T-helper 2 cell treated with Interferon-gamma antibody and Interleukin-4, amounts not matched to agents 5 μg/mL and 100 μg/mL, for 36 hours (primary cell): ENCODE measurements around the gene UNC93A.
"Not testable (repeated sequence)": the region's sequence is repeated elsewhere in the genome, so short reads cannot be mapped to it uniquely, and the experiment has no call there.

ENCODE experiments used
- DNase-seq: peaks from one replicate; pipeline ENCODE4 v3.0.0; 2021; ENCODE audit warnings: low spot score
- H3K27ac Mint-ChIP-seq: one replicate; pipeline ENCODE4 v1.8.0; 2021; ENCODE audit warnings: mild to moderate bottlenecking, mixed read lengths
- H3K27me3 Mint-ChIP-seq: one replicate; pipeline ENCODE4 v1.8.0; 2021; ENCODE audit warnings: low read depth, mixed read lengths
- H3K36me3 Mint-ChIP-seq: one replicate; pipeline ENCODE4 v1.8.0; 2021; ENCODE audit warnings: low read depth, mixed read lengths
- H3K4me1 Mint-ChIP-seq: one replicate; pipeline ENCODE4 v1.8.0; 2021; ENCODE audit warnings: low read depth, mixed read lengths
- H3K4me3 Mint-ChIP-seq: one replicate; pipeline ENCODE4 v1.8.0; 2022; ENCODE audit warnings: mild to moderate bottlenecking, moderate library complexity, mixed read lengths
- H3K9me3 Mint-ChIP-seq: one replicate; pipeline ENCODE4 v1.8.0; 2021; ENCODE audit warnings: mixed read lengths

UNC93A gene

DNA sequence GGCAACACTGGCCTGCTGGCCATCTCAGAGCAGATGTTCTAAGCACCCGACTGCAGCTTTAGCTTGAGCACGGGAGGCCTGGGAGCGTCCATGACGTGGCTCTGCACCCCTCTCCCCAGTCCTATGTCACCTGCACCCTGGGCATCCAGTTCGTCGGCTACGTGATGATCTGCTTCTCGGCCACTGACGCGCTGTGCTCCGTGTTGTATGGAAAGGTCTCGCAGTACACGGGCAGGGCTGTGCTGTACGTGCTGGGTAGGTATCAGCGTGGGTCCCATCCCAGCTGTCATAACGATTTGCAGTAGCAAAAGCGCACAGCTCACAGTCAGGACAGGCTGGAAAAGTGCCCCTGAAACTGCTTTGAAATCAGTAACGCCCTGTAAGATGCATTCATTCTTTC lies 14.7 kb downstream of the UNC93A start:
- Mint-ChIP-seq H3K27ac (no peak overlapping the region), H3K36me3 (no peaks in the 10 kb centered on the region), H3K27me3 (no peaks in the 10 kb centered on the region), H3K4me1 (no peaks in the 10 kb centered on the region), H3K4me3 (no peak overlapping the region), H3K9me3 (no peaks in the 10 kb centered on the region)
- no peak for DNase-seq

DNA sequence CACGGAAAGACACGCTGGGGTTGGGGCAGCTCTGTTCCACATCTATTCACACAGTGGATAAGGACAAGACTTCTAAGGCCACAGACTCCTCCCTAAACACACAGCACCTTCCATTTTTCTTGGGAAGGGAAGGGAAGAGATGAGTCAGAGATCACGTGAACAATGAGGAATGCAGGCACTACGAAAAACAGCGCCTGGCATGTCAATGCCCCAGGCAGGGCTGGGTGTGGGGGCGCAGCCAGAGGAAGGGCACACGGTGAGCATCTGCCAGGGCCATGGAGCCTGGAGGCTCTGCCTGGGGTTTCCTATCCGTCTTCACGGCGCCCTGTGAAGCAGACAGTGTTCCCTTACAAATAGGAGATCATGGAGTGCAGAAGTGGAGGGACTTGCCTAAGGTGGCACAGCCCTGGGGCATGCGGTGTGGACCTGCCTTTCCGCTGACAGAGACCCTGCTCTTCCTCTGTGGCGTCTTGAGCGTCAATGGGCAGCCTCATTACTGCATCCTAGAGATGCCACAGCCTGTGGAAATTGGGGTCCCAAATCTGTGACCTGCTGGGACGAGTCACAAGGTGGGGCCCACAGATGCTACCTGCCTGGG lies 15.4 kb downstream of the UNC93A start:
- no peaks in the 10 kb centered on the region for H3K27me3 Mint-ChIP-seq
- H3K4me1 Mint-ChIP-seq, result no peaks in the 10 kb centered on the region
- H3K36me3 Mint-ChIP-seq, result no peaks in the 10 kb centered on the region
- no peak for DNase-seq
- H3K27ac Mint-ChIP-seq, result no peak overlapping the region
- H3K4me3 Mint-ChIP-seq, result no peak overlapping the region
- H3K9me3 Mint-ChIP-seq, result no peaks in the 10 kb centered on the region

DNA sequence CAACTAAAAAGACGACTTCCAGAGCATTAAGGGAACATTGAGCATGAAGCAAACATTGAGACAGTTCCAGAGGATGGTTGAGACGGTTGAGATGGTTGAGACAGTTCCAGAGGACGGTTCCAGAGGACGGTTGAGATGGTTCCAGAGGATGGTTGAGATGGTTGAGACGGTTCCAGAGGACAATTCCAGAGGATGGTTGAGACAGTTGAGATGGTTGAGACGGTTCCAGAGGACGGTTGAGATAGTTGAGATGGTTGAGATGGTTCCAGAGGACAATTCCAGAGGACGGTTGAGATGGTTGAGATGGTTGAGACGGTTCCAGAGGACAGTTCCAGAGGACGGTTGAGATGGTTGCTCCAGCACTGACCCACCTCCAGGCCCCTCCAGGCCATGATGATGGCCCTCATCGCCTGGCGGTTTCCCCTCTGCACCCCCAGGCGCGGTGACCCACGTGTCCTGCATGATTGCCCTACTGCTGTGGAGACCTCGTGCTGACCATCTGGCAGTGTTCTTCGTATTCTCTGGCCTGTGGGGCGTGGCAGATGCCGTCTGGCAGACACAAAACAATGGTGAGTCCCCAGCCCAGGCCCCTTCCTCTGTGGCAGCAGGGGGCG lies 16.3 kb downstream of the UNC93A start:
- Mint-ChIP-seq H3K27ac (no peak overlapping the region), H3K9me3 (no peaks in the 10 kb centered on the region), H3K4me1 (no peaks in the 10 kb centered on the region), H3K27me3 (no peaks in the 10 kb centered on the region), H3K36me3 (no peaks in the 10 kb centered on the region), H3K4me3 (no peak overlapping the region)
- DNase-seq, result no peak

DNA sequence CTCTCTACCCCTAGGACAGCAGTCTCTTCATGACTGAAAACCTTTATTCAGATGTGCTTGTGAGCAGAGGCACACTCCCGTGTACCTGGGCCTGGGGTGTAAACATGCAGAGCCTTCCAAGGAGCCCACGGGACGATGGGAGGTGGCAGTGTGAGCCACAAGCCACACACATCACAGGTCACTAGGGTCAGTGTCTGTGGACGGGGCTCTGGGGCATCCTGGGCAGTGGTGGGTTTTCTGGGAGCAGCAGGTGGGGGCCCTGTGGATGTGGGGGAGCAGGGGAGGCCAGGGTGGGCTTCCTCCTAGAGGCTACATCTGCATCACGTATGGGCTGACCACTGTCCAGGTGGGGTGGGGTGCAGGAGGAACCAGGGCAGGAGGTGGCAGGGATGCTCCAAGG lies 17.1 kb downstream of the UNC93A start:
- Mint-ChIP-seq H3K9me3 (no peaks in the 10 kb centered on the region), H3K27me3 (no peaks in the 10 kb centered on the region), H3K4me1 (no peaks in the 10 kb centered on the region), H3K4me3 (no peak overlapping the region), H3K36me3 (no peaks in the 10 kb centered on the region), H3K27ac (no peak overlapping the region)
- no peak for DNase-seq

DNA sequence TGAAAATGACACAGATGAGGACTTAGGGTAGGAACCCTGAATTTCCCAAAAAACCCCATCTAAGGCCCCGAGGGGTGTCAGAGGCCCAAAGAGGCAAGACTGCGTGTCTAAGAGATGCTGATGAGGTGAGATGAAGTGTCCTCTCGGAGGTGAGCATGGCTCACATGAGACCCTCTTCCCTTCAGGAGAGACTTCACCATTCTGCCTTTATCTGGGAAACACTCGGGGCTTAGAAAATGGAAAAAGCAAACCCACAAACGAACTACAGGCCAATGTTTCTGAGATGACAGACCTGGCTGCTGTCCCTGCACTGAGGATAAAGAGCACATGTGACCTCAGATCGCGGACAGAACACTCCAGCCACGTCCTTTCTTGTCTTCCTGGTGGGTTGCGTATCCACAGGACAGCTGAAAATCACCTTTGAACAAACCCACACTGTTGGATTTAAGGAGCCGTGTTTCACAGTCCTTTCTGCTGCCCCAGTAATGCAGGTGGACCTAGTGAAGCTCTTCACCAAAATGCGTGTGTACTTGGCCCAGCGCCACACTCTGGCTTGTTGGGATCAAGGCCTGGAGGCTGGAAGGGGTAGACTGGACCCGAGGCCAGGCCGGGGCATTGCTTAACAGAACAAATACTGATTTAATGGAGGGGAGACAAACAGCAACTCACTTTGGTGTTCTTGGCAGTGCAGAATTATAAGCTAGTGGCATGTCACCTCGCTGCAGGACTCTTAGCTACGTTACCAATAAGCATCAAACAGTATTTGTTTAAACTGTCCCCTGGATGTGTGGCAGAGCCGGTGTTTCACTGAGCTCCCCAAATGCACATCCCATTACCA lies 18.5 kb downstream of the UNC93A start:
- not testable (repeated sequence) for H3K4me3 Mint-ChIP-seq, DNase-seq, H3K9me3 Mint-ChIP-seq, H3K36me3 Mint-ChIP-seq, H3K27me3 Mint-ChIP-seq, H3K4me1 Mint-ChIP-seq, H3K27ac Mint-ChIP-seq

DNA sequence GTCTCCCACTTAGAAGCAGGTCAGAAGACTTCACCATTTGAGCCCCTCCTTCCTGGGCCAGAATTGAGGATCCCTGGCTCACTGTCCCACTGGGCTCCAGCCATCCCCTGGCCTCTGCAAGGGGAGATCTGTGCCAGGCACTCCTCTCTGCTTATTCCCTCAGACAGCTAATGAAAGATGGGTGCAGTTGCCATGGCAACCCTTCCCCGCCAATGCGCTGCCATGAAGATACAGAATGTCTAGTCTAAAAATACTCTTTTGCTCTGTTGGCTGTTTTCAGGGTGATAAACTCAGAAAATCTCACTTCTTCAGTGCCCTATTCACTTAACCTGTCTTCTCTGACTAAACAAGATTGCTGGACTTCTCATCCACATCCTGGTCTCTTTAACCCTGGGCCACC lies 20.2 kb downstream of the UNC93A start:
- Mint-ChIP-seq H3K27ac (no peak overlapping the region), H3K4me1 (no peaks in the 10 kb centered on the region), H3K9me3 (no peaks in the 10 kb centered on the region), H3K4me3 (no peak overlapping the region), H3K27me3 (peaks cover 8% of the 10 kb centered on the region), H3K36me3 (no peaks in the 10 kb centered on the region)
- no peak for DNase-seq

DNA sequence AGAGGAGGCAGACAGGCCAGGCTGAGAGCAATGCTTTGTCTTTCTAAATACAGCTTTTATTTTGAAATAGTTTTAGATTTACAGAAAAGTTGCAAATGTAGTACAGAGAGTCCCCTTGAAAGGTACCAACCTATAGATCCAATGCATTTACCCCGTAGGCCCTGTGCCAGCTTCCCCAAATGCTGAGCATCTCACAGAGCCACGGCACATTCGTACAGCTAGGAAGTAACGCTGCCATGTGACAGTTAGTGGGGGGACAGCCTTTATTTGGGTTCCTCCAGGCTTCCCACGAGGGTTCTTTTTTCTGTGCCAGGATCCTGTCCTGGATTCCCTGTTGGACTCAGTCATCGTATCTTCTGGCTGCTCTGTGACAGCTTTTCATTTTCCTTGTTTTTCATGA lies 20.6 kb downstream of the UNC93A start:
- H3K27ac Mint-ChIP-seq, result not testable (repeated sequence)

DNA sequence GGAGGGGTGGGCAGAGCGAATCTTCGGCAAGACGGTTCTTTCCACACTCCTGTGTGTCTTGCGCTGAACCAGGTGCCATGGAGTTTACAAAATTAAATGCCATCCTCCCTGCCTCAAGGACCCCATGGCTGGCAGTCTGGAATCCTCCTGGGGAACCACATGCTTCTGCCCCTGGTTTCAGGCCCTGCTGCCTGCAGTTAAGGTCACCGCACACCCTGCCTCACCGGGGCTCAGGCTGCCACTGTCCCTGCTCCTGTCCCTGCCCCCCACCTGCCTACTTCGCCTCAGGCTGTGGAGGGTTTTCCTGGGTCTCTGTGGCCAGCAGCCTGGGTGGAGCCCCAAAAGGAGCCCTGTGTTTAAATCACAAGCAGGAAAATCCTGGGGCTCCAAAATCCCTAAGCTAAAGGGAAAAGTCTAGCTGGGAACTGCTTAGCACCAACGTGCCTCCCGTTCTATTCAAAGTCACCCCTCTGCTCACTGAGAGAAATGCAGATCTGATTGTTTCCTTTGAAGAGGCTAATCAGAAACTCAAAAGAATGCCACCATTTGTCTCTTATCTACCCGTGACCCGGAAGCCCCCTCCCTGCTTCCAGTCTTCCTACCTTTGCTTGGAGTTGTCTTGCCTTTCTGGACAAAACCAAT lies 23.2 kb downstream of the UNC93A start:
- Mint-ChIP-seq H3K4me3 (no peak overlapping the region), H3K4me1 (no peaks in the 10 kb centered on the region), H3K27ac (no peak overlapping the region), H3K9me3 (no peaks in the 10 kb centered on the region), H3K27me3 (peaks cover 14% of the 10 kb centered on the region), H3K36me3 (no peaks in the 10 kb centered on the region)
- no peak for DNase-seq

More for the DNA sequence above, 20.6 kb downstream of the UNC93A start:
- not testable (repeated sequence) for H3K36me3 Mint-ChIP-seq, H3K4me1 Mint-ChIP-seq, H3K9me3 Mint-ChIP-seq, H3K4me3 Mint-ChIP-seq, H3K27me3 Mint-ChIP-seq, DNase-seq

DNA sequence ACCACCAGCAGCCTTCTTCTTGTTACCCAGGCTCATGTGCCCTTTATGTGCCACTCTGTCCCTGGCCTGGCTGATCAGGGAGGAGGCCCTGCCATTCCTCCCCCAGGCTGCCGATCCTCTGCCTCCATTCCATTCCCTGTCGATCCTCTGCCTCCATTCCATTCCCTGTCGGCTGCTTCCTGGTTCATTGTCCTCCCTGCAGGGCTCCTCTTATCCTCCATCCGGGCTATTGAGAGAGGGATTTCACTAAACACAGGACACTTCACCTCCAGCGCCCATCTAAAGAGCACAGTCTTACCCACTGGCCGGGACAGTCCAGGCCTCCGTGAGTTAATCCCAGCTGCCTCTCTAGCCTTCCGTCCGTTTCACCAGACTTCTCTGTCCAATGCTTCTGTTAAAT lies 26.1 kb downstream of the UNC93A start:
- DNase-seq, result no peak
- Mint-ChIP-seq H3K36me3 (no peaks in the 10 kb centered on the region), H3K9me3 (no peaks in the 10 kb centered on the region), H3K4me1 (no peaks in the 10 kb centered on the region), H3K27ac (no peak overlapping the region), H3K27me3 (peaks cover 14% of the 10 kb centered on the region), H3K4me3 (no peak overlapping the region)

DNA sequence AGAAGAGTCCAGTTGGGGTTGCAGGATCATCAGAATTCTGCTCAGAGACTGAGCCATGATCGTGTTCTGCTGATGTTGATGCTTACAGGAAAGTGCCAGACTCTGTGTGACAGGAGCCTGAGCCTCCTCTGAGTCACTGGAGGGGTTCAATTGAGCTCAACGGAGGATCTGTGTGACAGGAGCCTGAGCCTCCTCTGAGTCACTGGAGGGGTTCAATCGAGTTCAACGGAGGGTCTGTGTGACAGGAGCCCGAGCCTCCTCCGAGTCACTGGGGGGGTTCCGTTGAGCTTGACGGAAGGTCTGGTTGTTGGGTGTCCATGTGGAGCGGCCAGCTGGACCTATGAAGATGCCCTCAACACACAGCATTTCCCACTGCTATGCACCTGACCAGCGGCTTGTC lies 27.2 kb downstream of the UNC93A start:
- H3K4me3 Mint-ChIP-seq, DNase-seq, H3K27ac Mint-ChIP-seq, H3K36me3 Mint-ChIP-seq, H3K9me3 Mint-ChIP-seq, H3K4me1 Mint-ChIP-seq: not testable (repeated sequence)
- H3K27me3 Mint-ChIP-seq, result peaks cover 14% of the 10 kb centered on the region

DNA sequence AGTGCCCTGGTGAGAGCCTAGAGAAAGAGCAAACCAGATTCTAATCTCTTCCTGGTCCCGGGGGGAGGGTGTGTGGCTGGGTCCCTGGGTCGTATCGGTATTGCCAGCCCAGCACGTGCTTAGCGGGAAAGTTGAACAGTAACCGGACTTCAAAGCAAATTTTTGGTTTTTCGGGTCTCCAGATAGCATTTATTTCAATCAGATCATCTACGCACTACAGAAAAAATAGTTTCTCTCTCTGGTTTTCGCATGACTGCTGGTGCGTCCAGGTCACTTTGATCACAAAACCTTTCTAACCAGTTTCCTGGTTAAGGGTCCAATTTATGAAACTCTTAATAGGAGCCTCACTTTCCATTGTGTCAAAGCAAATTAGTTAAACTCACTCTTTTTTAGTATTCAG lies 27.7 kb downstream of the UNC93A start:
- H3K36me3 Mint-ChIP-seq, H3K4me3 Mint-ChIP-seq, H3K27ac Mint-ChIP-seq, DNase-seq, H3K9me3 Mint-ChIP-seq, H3K4me1 Mint-ChIP-seq: not testable (repeated sequence)
- H3K27me3 Mint-ChIP-seq, result peaks cover 10% of the 10 kb centered on the region

DNA sequence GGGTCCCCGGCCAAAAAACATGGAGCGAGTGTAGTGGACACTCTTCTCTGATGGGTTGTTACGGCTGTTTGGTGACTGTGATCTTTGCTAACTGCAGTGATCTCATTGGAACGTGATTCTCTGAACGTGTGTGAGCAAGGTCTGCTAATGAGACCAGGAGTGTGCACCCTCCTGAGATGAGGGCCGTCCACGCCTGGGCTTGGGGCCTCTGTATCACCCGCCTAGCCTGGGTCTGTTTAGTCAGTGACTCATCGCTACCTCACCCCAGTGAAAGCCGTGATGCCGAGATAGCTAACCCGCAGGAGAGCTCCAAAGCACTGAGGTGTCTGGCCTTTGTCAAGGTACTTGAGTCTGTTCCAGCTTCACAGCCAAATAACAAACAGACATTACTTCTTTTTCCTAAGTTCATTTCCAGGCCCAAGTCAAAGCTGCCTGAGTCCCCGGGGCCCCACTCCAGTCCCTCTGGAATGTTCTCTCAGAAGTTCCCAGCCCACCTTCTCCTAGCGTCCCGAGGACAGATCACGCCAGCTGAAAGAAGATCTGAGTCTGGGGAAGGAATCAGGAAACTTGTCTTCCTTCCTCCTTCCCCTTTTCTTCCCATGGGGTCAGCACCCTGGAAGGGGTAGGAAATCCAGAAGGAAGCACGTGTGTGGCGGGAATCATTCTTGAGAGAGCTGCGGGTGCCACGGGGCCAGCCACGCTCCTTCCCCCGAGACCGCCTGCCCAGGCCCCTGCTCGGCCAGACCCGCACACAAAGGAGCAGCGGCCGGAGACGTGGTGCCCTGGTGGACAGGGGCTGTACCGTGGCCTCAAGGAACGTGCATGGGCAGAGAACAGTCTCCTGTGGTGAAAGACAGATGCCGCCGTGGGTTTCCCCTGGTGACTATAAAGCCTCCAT lies 29.0 kb downstream of the UNC93A start:
- H3K27me3 Mint-ChIP-seq, DNase-seq, H3K9me3 Mint-ChIP-seq, H3K4me3 Mint-ChIP-seq, H3K27ac Mint-ChIP-seq, H3K36me3 Mint-ChIP-seq, H3K4me1 Mint-ChIP-seq: not testable (repeated sequence)

DNA sequence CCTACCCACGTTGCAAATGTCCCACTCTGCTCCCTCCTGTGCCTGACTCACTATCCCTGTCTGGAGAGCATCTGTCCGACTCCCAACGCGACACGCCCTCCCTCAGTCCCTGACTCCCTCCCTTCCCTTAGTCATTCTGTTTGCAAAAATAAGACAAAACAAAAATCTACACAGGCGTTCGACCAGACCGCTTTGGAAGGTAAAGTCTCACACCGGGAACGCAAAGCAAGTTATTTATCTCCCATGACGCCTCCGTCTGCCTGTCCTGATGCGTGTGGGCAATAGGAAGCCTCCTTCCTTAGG lies 29.6 kb downstream of the UNC93A start:
- not testable (repeated sequence) for H3K4me3 Mint-ChIP-seq, H3K36me3 Mint-ChIP-seq, H3K27me3 Mint-ChIP-seq, DNase-seq, H3K9me3 Mint-ChIP-seq, H3K4me1 Mint-ChIP-seq, H3K27ac Mint-ChIP-seq

DNA sequence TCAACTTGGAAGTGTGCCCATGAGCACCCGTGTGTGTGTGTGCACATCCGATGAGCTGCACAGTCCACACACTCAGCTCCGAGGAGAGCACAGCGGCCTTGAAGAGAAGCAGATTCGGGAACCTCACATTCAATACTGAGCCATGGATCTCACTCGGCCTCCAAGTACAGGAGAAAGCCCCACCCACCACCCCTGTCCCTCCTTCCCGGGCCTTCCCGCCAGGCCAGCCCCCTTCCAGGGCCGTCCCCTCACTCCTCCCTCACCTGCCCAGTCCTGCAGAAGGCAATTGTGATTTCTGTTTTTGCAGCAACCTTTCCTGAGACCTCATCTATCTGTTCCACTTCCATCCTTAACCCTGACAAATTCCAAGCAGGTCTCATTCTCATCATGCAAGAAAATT lies 30.1 kb downstream of the UNC93A start:
- not testable (repeated sequence) for H3K27ac Mint-ChIP-seq, DNase-seq, H3K36me3 Mint-ChIP-seq, H3K4me1 Mint-ChIP-seq, H3K27me3 Mint-ChIP-seq, H3K9me3 Mint-ChIP-seq, H3K4me3 Mint-ChIP-seq
